Measurements from ENCODE around the gene CST1. TPM values are rescaled to one million over a fixed set of nuclear protein-coding genes. Genes with fewer than 3 reads are reported as not detected.
"Not testable (repeated sequence)": the region's sequence is repeated elsewhere in the genome, so short reads cannot be mapped to it uniquely, and the experiment has no call there.

The CST1 gene
- total RNA-seq, 1 donor from 2014 or later: not detected

- H3K4me3 Mint-ChIP-seq (ENCODE audit: unreplicated experiment): no peak overlapping the region
- H3K27me3 Mint-ChIP-seq (ENCODE audit: low read depth, unreplicated experiment): peaks cover 41% of the 10 kb centered on the region
- H3K4me1 ChIP-seq (ENCODE audit: insufficient read depth, low read length): no peaks in the 10 kb centered on the region
- H3K4me3 ChIP-seq (ENCODE audit: insufficient read depth, low read depth, low read length): no peak overlapping the region
- no peaks in the 10 kb centered on the region for H3K79me2 ChIP-seq (ENCODE audit: insufficient read depth, low read length)
- no peak overlapping the region for H3K27ac Mint-ChIP-seq (ENCODE audit: unreplicated experiment)
- H2AFZ ChIP-seq (ENCODE audit: low read depth, low read length): no peak overlapping the region
- no peaks in the 10 kb centered on the region for H3K9me3 ChIP-seq (ENCODE audit: insufficient read depth, low read depth, low read length)
- H3K4me2 ChIP-seq (ENCODE audit: low read length): no peak overlapping the region
- TF ChIP-seq CTCF (IDR thresholded peaks at IDR 0.05; ENCODE audit: insufficient read depth, low read depth, low read length) (no peak), EZH2 (IDR thresholded peaks at IDR 0.05; ENCODE audit: insufficient read depth, low read length) (no peak)
- no peaks in the 10 kb centered on the region for H4K20me1 ChIP-seq (ENCODE audit: insufficient read depth, low read length)
- H3K27me3 ChIP-seq (ENCODE audit: insufficient read depth, low read length): no peaks in the 10 kb centered on the region
- H3K4me1 Mint-ChIP-seq (ENCODE audit: low read depth, unreplicated experiment): peaks cover 7% of the 10 kb centered on the region
- H3K36me3 Mint-ChIP-seq (ENCODE audit: low read depth, unreplicated experiment): no peaks in the 10 kb centered on the region
- H3K9me3 Mint-ChIP-seq (ENCODE audit: unreplicated experiment): peaks cover 6% of the 10 kb centered on the region
- DNase-seq (ENCODE audit: low read depth) (no peak), FAIRE-seq (no peak)
- H3K36me3 ChIP-seq (ENCODE audit: insufficient read depth, low read length): no peaks in the 10 kb centered on the region
- H3K27ac ChIP-seq (ENCODE audit: low read depth, low read length): no peak overlapping the region
- no peak overlapping the region for H3K9ac ChIP-seq (ENCODE audit: low read length)
Measured at GRCh38 chr20:23773127-23773526, 22.4 kb upstream of the CST1 start.

- H3K27ac Mint-ChIP-seq (ENCODE audit: unreplicated experiment): no peak overlapping the region
- no peaks in the 10 kb centered on the region for H3K4me1 ChIP-seq (ENCODE audit: insufficient read depth, low read length)
- no peak overlapping the region for H3K4me3 Mint-ChIP-seq (ENCODE audit: unreplicated experiment)
- H4K20me1 ChIP-seq (ENCODE audit: insufficient read depth, low read length): no peaks in the 10 kb centered on the region
- H3K27ac ChIP-seq (ENCODE audit: low read depth, low read length): no peak overlapping the region
- H3K79me2 ChIP-seq (ENCODE audit: insufficient read depth, low read length): no peaks in the 10 kb centered on the region
- H3K27me3 ChIP-seq (ENCODE audit: insufficient read depth, low read length): no peaks in the 10 kb centered on the region
- H3K9me3 Mint-ChIP-seq (ENCODE audit: unreplicated experiment): peaks cover 6% of the 10 kb centered on the region
- H3K4me1 Mint-ChIP-seq (ENCODE audit: low read depth, unreplicated experiment): peaks cover 6% of the 10 kb centered on the region
- TF ChIP-seq CTCF (IDR thresholded peaks at IDR 0.05; ENCODE audit: insufficient read depth, low read depth, low read length) (no peak), EZH2 (IDR thresholded peaks at IDR 0.05; ENCODE audit: insufficient read depth, low read length) (no peak)
- H3K9me3 ChIP-seq (ENCODE audit: insufficient read depth, low read depth, low read length): no peaks in the 10 kb centered on the region
- no peak overlapping the region for H2AFZ ChIP-seq (ENCODE audit: low read depth, low read length)
- H3K27me3 Mint-ChIP-seq (ENCODE audit: low read depth, unreplicated experiment): peaks cover 41% of the 10 kb centered on the region
- no peak overlapping the region for H3K4me3 ChIP-seq (ENCODE audit: insufficient read depth, low read depth, low read length)
- no peak for FAIRE-seq
- no peak overlapping the region for H3K9ac ChIP-seq (ENCODE audit: low read length)
- H3K4me2 ChIP-seq (ENCODE audit: low read length): no peak overlapping the region
- H3K36me3 ChIP-seq (ENCODE audit: insufficient read depth, low read length): no peaks in the 10 kb centered on the region
- H3K36me3 Mint-ChIP-seq (ENCODE audit: low read depth, unreplicated experiment): no peaks in the 10 kb centered on the region
- no peak for DNase-seq (ENCODE audit: low read depth)
Measured at GRCh38 chr20:23772074-23772473, 21.3 kb upstream of the CST1 start.

GRCh38 chr20:23770384-23770783, 19.6 kb upstream of the CST1 start:
- Histone ChIP-seq H3K4me1 (ENCODE audit: insufficient read depth, low read length) (no peaks in the 10 kb centered on the region), H3K27me3 (ENCODE audit: insufficient read depth, low read length) (no peaks in the 10 kb centered on the region), H3K9me3 (ENCODE audit: insufficient read depth, low read depth, low read length) (no peaks in the 10 kb centered on the region), H3K4me2 (ENCODE audit: low read length) (no peak overlapping the region), H3K4me3 (ENCODE audit: insufficient read depth, low read depth, low read length) (no peak overlapping the region), H3K36me3 (ENCODE audit: insufficient read depth, low read length) (no peaks in the 10 kb centered on the region), H2AFZ (ENCODE audit: low read depth, low read length) (no peak overlapping the region), H3K9ac (ENCODE audit: low read length) (no peak overlapping the region), H4K20me1 (ENCODE audit: insufficient read depth, low read length) (no peaks in the 10 kb centered on the region), H3K27ac (ENCODE audit: low read depth, low read length) (no peak overlapping the region), H3K79me2 (ENCODE audit: insufficient read depth, low read length) (no peaks in the 10 kb centered on the region)
- H3K27ac Mint-ChIP-seq (ENCODE audit: unreplicated experiment): no peak overlapping the region
- H3K4me1 Mint-ChIP-seq (ENCODE audit: low read depth, unreplicated experiment): no peaks in the 10 kb centered on the region
- no peak for TF ChIP-seq CTCF (IDR thresholded peaks at IDR 0.05; ENCODE audit: insufficient read depth, low read depth, low read length)
- no peak for TF ChIP-seq EZH2 (IDR thresholded peaks at IDR 0.05; ENCODE audit: insufficient read depth, low read length)
- DNase-seq (ENCODE audit: low read depth): no peak
- no peak for FAIRE-seq
- H3K36me3 Mint-ChIP-seq (ENCODE audit: low read depth, unreplicated experiment): no peaks in the 10 kb centered on the region
- H3K27me3 Mint-ChIP-seq (ENCODE audit: low read depth, unreplicated experiment): peaks cover 47% of the 10 kb centered on the region
- H3K4me3 Mint-ChIP-seq (ENCODE audit: unreplicated experiment): no peak overlapping the region
- H3K9me3 Mint-ChIP-seq (ENCODE audit: unreplicated experiment): peaks cover 6% of the 10 kb centered on the region

- H3K27ac Mint-ChIP-seq (ENCODE audit: unreplicated experiment); H3K4me3 ChIP-seq (ENCODE audit: insufficient read depth, low read depth, low read length); H3K27me3 ChIP-seq (ENCODE audit: insufficient read depth, low read length); H3K4me1 Mint-ChIP-seq (ENCODE audit: low read depth, unreplicated experiment); H3K36me3 ChIP-seq (ENCODE audit: insufficient read depth, low read length); H3K9me3 ChIP-seq (ENCODE audit: insufficient read depth, low read depth, low read length); FAIRE-seq; H2AFZ ChIP-seq (ENCODE audit: low read depth, low read length); DNase-seq (ENCODE audit: low read depth); H3K9me3 Mint-ChIP-seq (ENCODE audit: unreplicated experiment); H3K27ac ChIP-seq (ENCODE audit: low read depth, low read length); H3K9ac ChIP-seq (ENCODE audit: low read length); H3K4me1 ChIP-seq (ENCODE audit: insufficient read depth, low read length); H3K36me3 Mint-ChIP-seq (ENCODE audit: low read depth, unreplicated experiment); H3K4me2 ChIP-seq (ENCODE audit: low read length); H4K20me1 ChIP-seq (ENCODE audit: insufficient read depth, low read length); H3K4me3 Mint-ChIP-seq (ENCODE audit: unreplicated experiment); H3K79me2 ChIP-seq (ENCODE audit: insufficient read depth, low read length): not testable (repeated sequence)
- H3K27me3 Mint-ChIP-seq (ENCODE audit: low read depth, unreplicated experiment): peaks cover 39% of the 10 kb centered on the region
Measured at GRCh38 chr20:23768520-23768919, 17.8 kb upstream of the CST1 start.
